NCI-H1436 (cell line): ENCODE measurements around the gene VIP.
"Not testable (repeated sequence)": the region's sequence is repeated elsewhere in the genome, so short reads cannot be mapped to it uniquely, and the experiment has no call there.

Source experiments
- DNase-seq: peaks from one replicate; lab custom pipeline; 2025; lab: John Stamatoyannopoulos, UW

Gene VIP

DNA sequence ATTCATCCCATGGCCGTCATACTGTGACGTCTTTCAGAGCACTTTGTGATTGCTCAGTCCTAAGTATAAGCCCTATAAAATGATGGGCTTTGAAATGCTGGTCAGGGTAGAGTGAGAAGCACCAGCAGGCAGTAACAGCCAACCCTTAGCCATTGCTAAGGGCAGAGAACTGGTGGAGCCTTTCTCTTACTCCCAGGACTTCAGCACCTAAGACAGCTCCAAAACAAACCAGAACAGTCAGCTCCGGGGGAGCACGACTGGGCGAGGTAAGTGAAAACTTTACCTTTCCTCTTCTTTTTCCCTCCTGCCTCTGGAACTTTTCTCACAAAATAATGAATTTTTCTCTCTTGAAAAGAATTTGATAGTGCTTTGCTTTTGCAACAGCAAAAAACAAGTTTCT lies at the start of gene VIP:
Gene VIP, plus strand, starts transcription at position 104 of the 400 bp plus-strand sequence. CDS start 1,381 bp downstream, outside the sequence.
- no peak for DNase-seq

DNA sequence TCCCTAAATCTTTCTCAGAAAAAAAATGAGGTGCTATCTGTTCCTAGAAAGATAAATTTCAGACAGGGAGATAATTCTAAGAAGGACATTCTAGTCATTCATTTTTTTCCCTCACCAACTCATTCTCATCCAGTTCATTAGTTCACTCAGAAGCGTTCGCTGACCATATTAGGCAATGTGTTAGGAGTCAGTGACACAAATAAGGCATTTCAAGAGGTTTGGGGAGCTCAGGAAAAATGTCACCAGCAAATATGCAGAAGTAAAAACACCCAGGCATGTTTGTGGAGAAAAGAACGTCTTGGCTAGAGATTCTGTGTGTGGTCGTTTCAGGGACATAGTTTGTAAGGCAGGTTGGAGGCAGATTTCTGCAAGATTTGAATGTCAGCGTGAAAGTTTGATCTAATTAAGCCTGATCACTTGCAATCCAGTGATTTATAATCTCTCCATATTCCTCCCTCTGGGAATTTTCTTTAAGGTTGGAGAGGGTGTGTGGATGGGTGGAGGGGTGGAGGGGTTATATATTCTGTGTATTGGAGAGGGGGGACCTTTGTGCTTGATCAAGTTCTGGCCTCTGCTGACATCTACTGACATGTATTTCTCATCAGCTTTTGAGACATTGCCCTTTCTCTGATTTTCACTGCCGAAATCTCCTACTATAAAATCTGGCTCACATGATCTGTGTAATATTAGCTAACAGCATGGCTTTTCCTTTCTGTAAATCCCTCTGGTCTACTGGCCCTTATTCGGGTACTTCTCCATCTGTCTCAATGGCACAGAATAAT lies 49.3 kb upstream of the VIP start:
- DNase-seq: no peak

GRCh38 chr6:152701863-152702401 lies 48.7 kb upstream of the VIP start:
- no peak for DNase-seq

GRCh38 chr6:152703750-152704149 lies 46.8 kb upstream of the VIP start:
- not testable (repeated sequence) for DNase-seq

DNA sequence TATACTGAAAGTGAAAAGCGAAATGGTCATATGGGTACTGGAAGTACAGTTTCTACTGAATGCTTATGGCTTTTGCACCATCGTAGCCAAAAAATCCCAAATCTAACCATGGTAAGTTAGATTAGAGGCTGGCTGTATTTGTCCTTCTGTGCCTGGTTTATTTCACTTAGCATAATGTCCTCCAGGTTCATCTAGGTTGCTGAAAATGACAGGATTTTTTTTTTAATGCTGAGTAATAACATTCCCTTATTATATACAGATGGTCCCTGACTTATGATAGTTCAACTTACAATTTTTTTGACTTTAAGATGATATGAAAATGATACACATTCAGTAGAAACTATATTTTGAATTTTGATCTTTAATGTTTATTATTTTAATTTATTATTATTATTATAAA lies 45.3 kb upstream of the VIP start:
- DNase-seq: no peak

DNA sequence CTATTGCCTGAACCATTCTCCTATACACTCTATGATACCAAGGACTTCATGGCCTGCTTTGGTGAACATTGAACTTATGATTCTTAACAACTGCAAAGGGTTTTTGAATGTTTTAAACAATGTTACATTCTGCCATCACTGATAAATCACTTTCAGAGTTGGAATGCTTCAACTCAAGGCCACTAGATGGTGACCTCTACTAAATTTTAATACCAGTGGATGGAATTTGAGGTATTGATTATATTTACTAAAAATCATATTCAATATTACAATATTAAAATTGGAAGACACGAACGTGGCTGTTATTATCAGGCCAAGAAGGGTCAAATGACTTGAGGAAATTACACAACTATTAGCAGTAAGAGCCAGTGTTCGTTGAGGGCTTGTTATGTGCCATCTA lies 34.3 kb upstream of the VIP start:
- DNase-seq: no peak

DNA sequence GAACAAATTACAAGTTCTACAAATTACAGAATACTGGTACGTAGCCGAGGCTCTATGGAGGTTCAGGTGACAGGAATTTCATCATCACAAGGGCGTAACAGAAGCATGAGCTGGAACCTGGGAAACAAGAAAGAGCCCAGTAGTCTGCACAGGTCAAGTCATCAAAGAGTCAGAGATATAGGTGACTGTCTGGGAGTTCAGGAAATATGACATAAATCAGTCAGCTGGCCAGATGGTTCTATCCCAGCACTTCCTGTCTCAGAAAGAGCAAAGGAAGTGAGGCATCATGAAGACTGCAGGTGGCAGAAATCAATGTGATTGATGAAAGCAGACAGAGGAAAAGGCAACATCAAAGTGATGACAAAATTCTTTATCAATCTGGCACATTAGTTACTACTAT lies 29.6 kb upstream of the VIP start:
- no peak for DNase-seq

GRCh38 chr6:152721956-152722355 lies 28.6 kb upstream of the VIP start:
- no peak for DNase-seq

GRCh38 chr6:152723398-152723797 lies 27.2 kb upstream of the VIP start:
- DNase-seq: no peak

GRCh38 chr6:152726313-152726712 lies 24.3 kb upstream of the VIP start:
- no peak for DNase-seq

DNA sequence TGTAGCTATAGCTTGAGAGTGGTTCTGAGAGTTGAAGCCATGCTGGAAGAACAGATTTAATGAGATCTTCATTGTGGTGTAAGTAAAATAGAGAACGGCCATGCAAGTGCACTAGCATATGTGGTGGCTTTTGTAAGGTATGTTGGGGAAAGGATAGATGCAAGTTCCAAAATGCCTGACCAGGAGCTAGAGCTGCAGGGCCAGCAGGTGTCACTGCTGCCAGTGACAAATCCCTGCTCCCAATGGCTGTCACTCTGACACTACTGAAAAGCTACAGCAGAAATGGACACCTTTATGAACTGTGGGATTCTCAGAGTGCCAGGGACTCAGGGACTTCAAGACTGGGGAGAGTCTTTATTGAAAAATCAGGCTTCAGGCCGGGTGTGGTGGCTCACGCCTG lies 23.1 kb upstream of the VIP start:
- DNase-seq: no peak

DNA sequence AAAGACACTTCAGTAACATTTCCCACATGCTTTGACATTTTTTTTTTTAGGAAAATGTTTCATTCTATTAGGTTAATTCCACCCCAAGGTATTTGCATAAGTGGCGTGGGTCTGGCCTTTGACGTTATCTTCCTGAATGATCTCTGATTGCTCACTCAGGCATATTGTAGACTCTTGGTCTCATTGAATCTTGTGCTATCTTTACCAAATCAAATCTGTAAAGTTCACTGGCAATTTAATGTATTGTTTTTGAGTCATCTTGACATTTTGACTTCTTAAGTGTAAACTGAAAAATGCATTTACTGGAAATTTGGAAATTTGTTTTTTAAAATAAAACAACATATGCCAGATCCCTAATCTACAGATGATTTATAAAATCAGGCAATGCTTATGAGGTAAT lies 16.0 kb upstream of the VIP start:
- no peak for DNase-seq

- DNase-seq: no peak
Observed at GRCh38 chr6:152736687-152737273, 13.8 kb upstream of the VIP start.

DNA sequence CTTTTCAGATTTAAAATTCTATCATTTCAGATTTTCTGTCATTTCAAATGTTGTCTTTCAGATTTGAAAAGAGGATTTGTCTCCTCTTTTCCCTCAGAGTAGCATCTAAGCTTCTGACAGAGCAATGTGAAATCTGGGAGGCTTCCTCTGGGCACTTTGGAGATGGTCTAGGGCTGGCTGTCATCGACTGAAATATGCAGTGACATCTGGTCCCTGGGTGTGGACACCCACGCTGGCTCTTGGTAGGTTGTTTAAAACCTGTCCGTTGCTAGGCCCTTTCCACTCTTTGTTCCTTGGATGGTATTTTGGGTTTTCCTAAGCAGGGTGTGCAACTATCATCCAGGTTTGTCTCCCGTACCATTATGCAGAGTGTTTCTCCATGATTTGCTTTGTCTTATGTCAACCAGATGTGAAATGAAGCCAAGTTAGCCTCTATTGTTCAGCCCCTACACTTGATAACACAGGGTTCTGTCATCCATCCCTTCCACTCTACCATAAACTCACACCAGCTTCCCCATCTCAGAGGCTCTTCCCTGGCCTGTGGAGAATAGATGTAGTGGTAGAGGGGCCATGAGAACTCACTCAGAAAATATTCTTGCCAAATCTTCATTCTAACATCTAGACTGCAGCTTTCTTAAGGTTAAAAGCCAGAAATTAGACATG lies 5.0 kb upstream of the VIP start:
- no peak for DNase-seq

- DNase-seq: no peak
Observed at GRCh38 chr6:152746172-152746553, 4.4 kb upstream of the VIP start.

- DNase-seq: peak; percentile 30
Observed at GRCh38 chr6:152748843-152749242, 1.8 kb upstream of the VIP start.

DNA sequence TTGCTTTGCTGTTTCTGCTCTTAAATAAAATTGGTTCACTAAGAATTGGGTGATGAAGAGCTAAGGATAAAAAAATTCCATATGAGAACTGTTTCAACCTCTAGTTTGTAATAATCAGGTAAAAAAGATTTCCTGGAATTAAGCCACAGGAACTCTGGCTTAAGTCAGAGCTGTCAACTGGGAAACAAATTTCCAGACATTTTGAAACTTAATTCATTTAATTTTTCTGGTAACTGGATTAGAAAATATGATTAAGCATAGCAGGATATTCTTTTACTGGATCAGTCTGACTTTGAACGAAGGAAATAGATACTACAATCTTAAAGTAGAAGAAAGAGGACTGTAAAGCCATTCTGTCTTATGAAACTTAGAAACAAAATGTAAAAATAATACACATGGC lies 1.3 kb upstream of the VIP start:
- no peak for DNase-seq

GRCh38 chr6:152765331-152765730 lies 14.7 kb downstream of the VIP start:
- DNase-seq: no peak

DNA sequence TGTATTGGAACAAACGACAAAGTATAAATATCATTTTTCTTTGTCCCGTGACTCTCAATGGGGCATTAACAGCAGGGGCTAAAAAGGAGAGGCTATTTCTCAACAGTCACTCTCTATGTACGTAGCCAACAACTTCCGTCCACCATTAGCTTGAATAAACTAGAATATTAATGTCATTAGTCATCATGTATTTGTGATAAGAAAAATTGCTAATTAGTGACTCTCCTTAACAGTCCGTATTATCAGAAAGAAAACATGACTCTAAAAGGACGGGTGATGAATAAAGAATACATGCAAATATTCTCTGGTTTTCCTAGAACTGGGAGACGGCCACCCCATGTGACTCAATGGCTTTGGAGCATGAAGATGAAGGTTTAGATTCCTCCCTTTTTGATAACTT lies 18.6 kb downstream of the VIP start:
- no peak for DNase-seq

DNA sequence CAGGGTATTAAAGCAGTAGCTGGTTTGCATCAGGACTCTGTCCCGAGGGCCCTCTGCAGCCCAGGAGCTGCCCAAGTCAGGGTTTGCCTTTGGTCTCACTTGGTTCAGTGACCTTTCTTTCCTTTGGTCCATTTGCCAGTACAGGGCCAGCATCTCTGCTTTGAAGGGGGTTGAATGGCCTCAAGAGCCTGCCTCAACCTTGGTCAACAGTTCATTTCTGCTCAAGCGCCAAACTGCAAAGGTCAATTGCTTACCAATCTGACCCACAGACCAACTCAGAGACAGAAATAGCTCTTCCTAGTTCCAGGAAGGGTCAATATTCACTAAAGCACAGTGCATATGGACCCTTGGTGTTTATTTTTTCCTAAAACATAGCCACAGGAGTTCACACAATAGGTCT lies 19.4 kb downstream of the VIP start:
- no peak for DNase-seq

DNA sequence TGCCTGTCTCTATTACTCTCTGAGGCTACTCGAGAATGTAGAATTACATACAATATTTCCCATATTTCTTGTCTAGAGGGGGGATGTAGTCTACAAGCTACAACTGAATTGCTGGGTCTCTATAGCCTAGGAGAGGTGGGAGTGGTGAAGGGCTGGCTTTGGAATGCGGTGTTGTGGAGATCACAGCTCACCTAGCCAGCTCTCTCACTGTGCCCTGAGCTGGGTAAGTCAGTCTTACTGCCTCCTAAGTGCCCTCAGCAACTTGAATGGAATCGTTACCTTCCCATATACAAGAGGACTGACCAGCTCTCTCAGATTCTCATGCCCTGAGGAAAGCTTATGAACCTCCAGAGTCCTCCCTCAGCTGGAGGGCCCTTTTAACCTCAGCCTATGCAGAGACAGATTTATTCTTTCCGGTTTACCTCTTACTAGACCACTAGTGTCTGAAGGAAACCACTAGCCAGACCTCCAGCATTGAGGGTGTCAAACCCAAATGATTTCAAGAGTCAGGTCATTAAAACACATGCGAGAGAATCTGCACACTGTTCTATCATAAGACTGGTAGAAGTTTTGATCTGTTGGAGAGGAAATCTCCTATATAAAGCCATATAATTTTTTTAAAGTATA lies 20.6 kb downstream of the VIP start:
- no peak for DNase-seq

- DNase-seq: no peak
Observed at GRCh38 chr6:152775428-152775827, 24.8 kb downstream of the VIP start.

GRCh38 chr6:152776833-152777232 lies 26.2 kb downstream of the VIP start:
- no peak for DNase-seq
